HepG2 (cell line): ENCODE results near the gene MYO3B. TPM values are rescaled to one million over a fixed set of nuclear protein-coding genes. Genes with fewer than 3 reads are reported as not detected.

Source experiments
- ATAC-seq: fragments of 200-7000 bp; cut with Tn5 transposase; 3 replicates; pipeline ENCODE4 v1.9.1; 2020; ENCODE audit warnings: mild to moderate bottlenecking, moderate library complexity
- BruUV-seq: library from RNA; stranded (reverse); fragments of 400-500 nt; replicated peaks from 2 replicates; lab custom pipeline; 2021; lab: Mats Ljungman, UMichigan
- CTCF ChIA-PET: fragments of 300-600 bp; formaldehyde crosslinking; extraction: SDS; loops from one replicate; lab custom pipeline; 2021; ENCODE audit warnings: low total read pairs, inconsistent platforms, low intra/inter-chr PET ratio; lab: Yijun Ruan, JAX
- POLR2A ChIA-PET: fragments of 350-600 bp; sonication (Branson Sonifier 250); formaldehyde crosslinking; loops from one replicate; lab custom pipeline; 2020; ENCODE audit warnings: antibody characterized with exemption, inconsistent platforms; lab: Yijun Ruan, JAX
- DNase-seq: peaks from one replicate; pipeline ENCODE4 v3.0.0-alpha.2; 2015; ENCODE audit warnings: low spot score
- FAIRE-seq: peaks from 3 replicates; lab custom pipeline; 2011; peaks lifted over from hg19 to GRCh38; lab: Jason Lieb, UNC
- H2AFZ ChIP-seq: one replicate; pipeline ENCODE4 v1.6.1; 2011; ENCODE audit warnings: low read length, inconsistent platforms
- H3K27ac ChIP-seq: fragments of 300-600 bp; 3 replicates; pipeline ENCODE4 v1.8.0; 2011; ENCODE audit warnings: mixed run types, mild to moderate bottlenecking, mixed read lengths, low read length, inconsistent platforms; ENCODE audit not compliant: insufficient read depth; ENCODE audit errors: extremely low read length
- H3K27me3 ChIP-seq, 2 experiments: fragments of 200-600 bp in 1 of 2; 2 replicates in 1 of 2; 3 replicates in 1 of 2; pipeline versions ENCODE4 v1.6.0 to v1.8.0; 2011; ENCODE audit warnings: low read length in 2 of 2, mild to moderate bottlenecking in 2 of 2, moderate library complexity in 2 of 2, inconsistent platforms in 1 of 2; ENCODE audit not compliant: insufficient read depth in 2 of 2, control insufficient read depth in 1 of 2
- H3K36me3 ChIP-seq, 2 experiments: fragments of 200-600 bp in 1 of 2; replicated peaks in 1 of 2; 2 replicates in 1 of 2; 3 replicates in 1 of 2; pipeline versions ENCODE4 v1.5.1 to v1.8.0; 2011; ENCODE audit warnings: low read length in 2 of 2, inconsistent platforms in 1 of 2; ENCODE audit not compliant: insufficient read depth in 2 of 2, control insufficient read depth in 1 of 2
- H3K4me1 ChIP-seq: 2 replicates; pipeline ENCODE4 v1.5.1; 2012; ENCODE audit warnings: low read length, inconsistent platforms; ENCODE audit not compliant: insufficient read depth
- H3K4me2 ChIP-seq: 2 replicates; pipeline ENCODE4 v1.6.0; 2011; ENCODE audit warnings: low read depth, low read length, inconsistent platforms
- H3K4me3 ChIP-seq, 3 experiments: fragments of 200-600 bp in 1 of 3; sonication (generic), shearing (Covaris generic) in 1 of 3; replicated peaks in 1 of 3; 2 replicates each; pipeline ENCODE4 v1.5.1; 2011 to 2016; ENCODE audit warnings: low read length in 3 of 3, inconsistent platforms in 2 of 3, low read depth in 2 of 3, mild to moderate bottlenecking in 2 of 3, control low read depth in 1 of 3, mixed read lengths in 1 of 3; ENCODE audit not compliant: insufficient read depth in 1 of 3
- H3K79me2 ChIP-seq: one replicate; pipeline ENCODE4 v1.6.1; 2011; ENCODE audit warnings: low read length, inconsistent platforms; ENCODE audit not compliant: insufficient read depth
- H3K9ac ChIP-seq: 2 replicates; pipeline ENCODE4 v1.6.0; 2011; ENCODE audit warnings: mild to moderate bottlenecking, low read depth, low read length, inconsistent platforms; ENCODE audit not compliant: insufficient read depth
- H3K9me3 ChIP-seq: 2 replicates; pipeline ENCODE4 v1.5.1; 2012; ENCODE audit warnings: mild to moderate bottlenecking, low read length
- H4K20me1 ChIP-seq: 2 replicates; pipeline ENCODE4 v1.6.0; 2011; ENCODE audit warnings: inconsistent platforms, mild to moderate bottlenecking, low read length, moderate library complexity; ENCODE audit not compliant: insufficient read depth
- BCLAF1 ChIP-seq: fragments of 450-650 bp; IDR thresholded peaks from 2 replicates; pipeline ENCODE4 v1.6.1; 2017; ENCODE audit warnings: mild to moderate bottlenecking
- NR2C2 ChIP-seq: sonication (generic); formaldehyde crosslinking; IDR thresholded peaks from 2 replicates; pipeline ENCODE4 v1.4.0; 2020; ENCODE audit warnings: missing genetic modification reagents, mild to moderate bottlenecking, moderate library complexity, borderline replicate concordance
- RARG ChIP-seq: sonication (generic); formaldehyde crosslinking; IDR thresholded peaks from 2 replicates; pipeline ENCODE4 v1.4.0; 2020; ENCODE audit warnings: low read depth, mild to moderate bottlenecking, missing genetic modification reagents
- RORA ChIP-seq: sonication (generic); formaldehyde crosslinking; IDR thresholded peaks from 2 replicates; pipeline ENCODE4 v1.5.0; 2020; ENCODE audit warnings: mild to moderate bottlenecking, missing genetic modification reagents, moderate library complexity
- TRAFD1 ChIP-seq: sonication (generic); formaldehyde crosslinking; IDR thresholded peaks from 2 replicates; pipeline ENCODE4 v1.5.1; 2020; ENCODE audit warnings: missing genetic modification reagents, mild to moderate bottlenecking, borderline replicate concordance
- ZFY ChIP-seq: sonication (generic); formaldehyde crosslinking; IDR thresholded peaks from 2 replicates; pipeline ENCODE4 v1.4.0; 2020; ENCODE audit warnings: missing genetic modification reagents
- ZNF660 ChIP-seq: sonication (generic); formaldehyde crosslinking; IDR thresholded peaks from 2 replicates; pipeline ENCODE4 v1.5.1; 2020; ENCODE audit warnings: mild to moderate bottlenecking, low read depth, missing genetic modification reagents, borderline replicate concordance
- in situ Hi-C: cut with HindIII; loops from 2 replicates; pipeline ENCODE4 v1.10.0; 2017; ENCODE audit warnings: low pct_unique_long_range_greater_than_20kb; ENCODE audit not compliant: extremely low pct_ligation_motif_present
- intact Hi-C: fragments of 100-400 bp; cut with micrococcal nuclease; formaldehyde crosslinking; loops from one replicate; pipeline ENCODE4 v1.10.0; 2022; ENCODE audit not compliant: unreplicated experiment
- polyA plus RNA-seq, 8 experiments: library from polyadenylated mRNA; depleted of rRNA in 3 of 8; stranded (reverse) in 7 of 8; unstranded in 1 of 8; fragments of >200 nt; fragmentation: Illumina TruSeq in 4 of 8; extraction: Trizol in 4 of 8; gene quantifications; 2 replicates each; pipeline versions ENCODE4 v1.2.1 to v1.2.3, GENCODE V29; 2011 to 2016; ENCODE audit warnings: low read depth in 4 of 8, missing spikeins in 1 of 8, mixed read lengths in 1 of 8; ENCODE audit not compliant: insufficient read depth in 1 of 8
- total RNA-seq, 5 experiments: library from RNA; depleted of rRNA; stranded (reverse); fragments of >200 nt; fragmentation: Illumina TruSeq; extraction: Trizol; gene quantifications; 2 replicates each; pipeline ENCODE4 v1.2.3, GENCODE V29; 2016; ENCODE audit warnings: low read depth in 1 of 5
- TF ChIP-seq, protein P1 (sequence below): sonication (generic); formaldehyde crosslinking; IDR thresholded peaks from 2 replicates; pipeline ENCODE4 v1.4.0; 2020; ENCODE audit warnings: missing genetic modification reagents
- TF ChIP-seq, protein P2 (sequence below): sonication (generic); formaldehyde crosslinking; IDR thresholded peaks from 2 replicates; pipeline ENCODE4 v1.4.0; 2020; ENCODE audit warnings: mild to moderate bottlenecking, missing genetic modification reagents

MYO3B gene
- total and polyA plus RNA-seq, 2 of the 13 experiments (the other 11 are each of a cell fraction or from before 2014, with no cell fraction given): 0.01 TPM; not detected in 1

- POLR2A ChIA-PET: no interaction called here
- ATAC-seq: no peak
Observed at GRCh38 chr2:170265321-170265720, 87.4 kb downstream of the MYO3B start.

More at GRCh38 chr2:170265321-170265720, 87.4 kb downstream of the MYO3B start:
- H3K9ac ChIP-seq: no peak overlapping the region
- no TSS peak for BruUV-seq
- in situ Hi-C loops (no loop called here), intact Hi-C loops (no loop called here)
- H2AFZ ChIP-seq: no peak overlapping the region
- H3K79me2 ChIP-seq: no peaks in the 10 kb centered on the region
- H3K9me3 ChIP-seq: peaks cover 18% of the 10 kb centered on the region; the same call in 1 of the 2 replicates
- H3K4me3 ChIP-seq: no peak overlapping the region
- H3K36me3 ChIP-seq: no peaks in the 10 kb centered on the region
- CTCF ChIA-PET: no interaction called here
- no peaks in the 10 kb centered on the region for H3K4me1 ChIP-seq
- no peak overlapping the region for H3K4me2 ChIP-seq
- H3K27ac ChIP-seq: no peak overlapping the region
- H4K20me1 ChIP-seq: no peaks in the 10 kb centered on the region
- FAIRE-seq (no peak), DNase-seq (no peak)
- no peak for TF ChIP-seq ZFY (CRISPR knock-in tag)
- TF ChIP-seq RARG (CRISPR knock-in tag): no peak
- no peak for TF ChIP-seq RORA (CRISPR knock-in tag)
- no peak for TF ChIP-seq BCLAF1
- no peak for TF ChIP-seq TRAFD1 (CRISPR knock-in tag)
- no peak for TF ChIP-seq ZNF660 (CRISPR knock-in tag)
- TF ChIP-seq NR2C2 (CRISPR knock-in tag): no peak
- TF ChIP-seq, protein P1, sequence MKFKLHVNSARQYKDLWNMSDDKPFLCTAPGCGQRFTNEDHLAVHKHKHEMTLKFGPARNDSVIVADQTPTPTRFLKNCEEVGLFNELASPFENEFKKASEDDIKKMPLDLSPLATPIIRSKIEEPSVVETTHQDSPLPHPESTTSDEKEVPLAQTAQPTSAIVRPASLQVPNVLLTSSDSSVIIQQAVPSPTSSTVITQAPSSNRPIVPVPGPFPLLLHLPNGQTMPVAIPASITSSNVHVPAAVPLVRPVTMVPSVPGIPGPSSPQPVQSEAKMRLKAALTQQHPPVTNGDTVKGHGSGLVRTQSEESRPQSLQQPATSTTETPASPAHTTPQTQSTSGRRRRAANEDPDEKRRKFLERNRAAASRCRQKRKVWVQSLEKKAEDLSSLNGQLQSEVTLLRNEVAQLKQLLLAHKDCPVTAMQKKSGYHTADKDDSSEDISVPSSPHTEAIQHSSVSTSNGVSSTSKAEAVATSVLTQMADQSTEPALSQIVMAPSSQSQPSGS: no peak
- TF ChIP-seq, protein P2, sequence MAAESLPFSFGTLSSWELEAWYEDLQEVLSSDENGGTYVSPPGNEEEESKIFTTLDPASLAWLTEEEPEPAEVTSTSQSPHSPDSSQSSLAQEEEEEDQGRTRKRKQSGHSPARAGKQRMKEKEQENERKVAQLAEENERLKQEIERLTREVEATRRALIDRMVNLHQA (CRISPR knock-in tag): no peak
- no peaks in the 10 kb centered on the region for H3K27me3 ChIP-seq
